ENCODE results near the gene AGFG2.
A peak's percentile ranks its signal among the peaks of the same experiment; 100 is the strongest.

AGFG2 gene

GRCh38 chr7:100588438-100588837 is 49.4 kb downstream of the AGFG2 start:
- DNase-seq: no peak

DNA sequence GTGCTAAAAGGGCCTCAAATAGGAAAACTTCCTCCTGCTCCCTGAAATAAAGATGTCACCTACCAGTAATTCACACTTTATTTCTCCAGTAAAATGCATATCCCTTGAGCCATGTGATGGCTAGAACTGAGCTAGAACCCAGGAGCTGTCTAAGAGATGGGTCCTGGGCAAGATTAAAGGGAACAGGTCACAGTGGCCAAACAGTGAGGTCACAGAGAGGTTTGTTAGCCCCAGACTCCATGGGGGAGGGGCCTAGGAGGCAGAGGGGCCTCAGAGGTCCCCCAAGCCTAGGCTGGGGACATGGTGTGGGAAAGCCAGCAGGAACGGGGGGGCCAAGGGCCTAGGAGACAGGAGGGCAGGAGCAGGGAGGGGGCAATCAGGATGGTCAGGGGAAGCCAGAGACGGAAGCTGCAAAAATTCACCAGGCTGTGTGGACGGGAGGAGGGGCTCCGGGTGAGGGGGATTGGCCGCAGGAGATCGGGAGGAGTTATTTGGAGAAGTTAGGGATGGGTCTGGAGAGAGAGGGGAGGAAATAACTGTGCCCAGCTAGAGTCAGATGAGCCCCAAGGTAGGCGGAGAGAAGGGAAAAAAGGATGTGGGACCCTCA is 50.4 kb downstream of the AGFG2 start:
- DNase-seq: no peak

DNA sequence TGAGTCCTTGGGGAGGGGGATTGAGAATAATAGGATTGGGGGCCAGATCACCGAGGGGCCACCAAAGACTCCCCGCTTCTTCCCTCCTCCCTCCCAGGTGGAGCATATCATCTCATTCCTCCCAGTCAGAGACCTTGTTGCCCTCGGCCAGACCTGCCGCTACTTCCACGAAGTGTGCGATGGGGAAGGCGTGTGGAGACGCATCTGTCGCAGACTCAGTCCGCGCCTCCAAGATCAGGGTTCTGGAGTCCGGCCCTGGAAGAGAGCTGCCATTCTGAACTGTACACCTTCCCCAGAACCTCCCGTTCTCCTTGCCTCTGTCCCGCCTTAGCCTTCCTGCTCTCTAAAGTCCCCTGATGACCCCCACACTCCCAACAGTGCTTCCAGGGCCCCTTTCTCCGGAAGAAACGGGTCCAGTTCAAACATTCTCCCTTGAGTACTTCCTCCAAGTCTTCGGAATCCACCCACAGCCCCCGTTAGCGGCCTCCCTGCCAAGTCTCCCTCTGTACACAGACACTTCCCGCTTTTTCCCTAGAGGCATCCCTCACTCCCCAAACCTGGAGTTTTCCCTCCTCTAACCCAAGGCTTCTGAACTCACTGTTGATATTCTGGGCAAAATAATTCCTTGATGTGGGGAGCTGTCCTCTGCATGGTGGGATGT is 51.2 kb downstream of the AGFG2 start:
- DNase-seq: no peak

DNA sequence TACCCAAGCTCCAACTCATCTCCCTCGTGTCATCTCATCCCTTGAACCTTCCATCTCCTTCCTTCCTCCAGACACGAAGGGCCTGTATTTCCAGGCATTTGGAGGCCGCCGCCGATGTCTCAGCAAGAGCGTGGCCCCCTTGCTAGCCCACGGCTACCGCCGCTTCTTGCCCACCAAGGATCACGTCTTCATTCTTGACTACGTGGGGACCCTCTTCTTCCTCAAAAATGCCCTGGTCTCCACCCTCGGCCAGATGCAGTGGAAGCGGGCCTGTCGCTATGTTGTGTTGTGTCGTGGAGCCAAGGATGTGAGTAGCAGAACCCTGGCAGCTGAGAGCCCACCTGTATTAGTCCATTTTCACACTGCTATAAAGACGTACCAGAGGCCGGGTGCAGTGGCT is 52.6 kb downstream of the AGFG2 start:
- DNase-seq: no peak

- DNase-seq: no peak
Measured at GRCh38 chr7:100595188-100595587, 56.2 kb downstream of the AGFG2 start.

DNA sequence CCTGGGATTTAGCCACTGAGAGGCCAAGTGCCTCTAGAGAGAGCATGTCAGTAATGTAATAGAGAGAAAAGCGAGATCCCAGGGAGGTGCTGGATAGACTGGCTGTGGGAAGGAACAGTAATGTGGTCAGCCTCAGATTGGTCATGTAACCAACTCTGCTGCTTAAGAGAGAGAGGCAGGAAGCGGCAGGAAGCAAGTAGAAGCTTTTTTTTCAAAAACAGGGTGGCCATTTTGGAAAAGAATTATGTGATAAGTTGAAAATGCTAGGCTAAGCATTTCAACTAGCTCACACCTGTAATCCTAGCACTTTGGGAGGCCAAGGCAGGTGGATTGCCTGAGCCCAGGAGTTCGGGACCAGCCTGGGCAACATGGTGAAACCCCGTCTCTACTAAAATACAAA is 59.4 kb downstream of the AGFG2 start:
- DNase-seq: no peak

DNA sequence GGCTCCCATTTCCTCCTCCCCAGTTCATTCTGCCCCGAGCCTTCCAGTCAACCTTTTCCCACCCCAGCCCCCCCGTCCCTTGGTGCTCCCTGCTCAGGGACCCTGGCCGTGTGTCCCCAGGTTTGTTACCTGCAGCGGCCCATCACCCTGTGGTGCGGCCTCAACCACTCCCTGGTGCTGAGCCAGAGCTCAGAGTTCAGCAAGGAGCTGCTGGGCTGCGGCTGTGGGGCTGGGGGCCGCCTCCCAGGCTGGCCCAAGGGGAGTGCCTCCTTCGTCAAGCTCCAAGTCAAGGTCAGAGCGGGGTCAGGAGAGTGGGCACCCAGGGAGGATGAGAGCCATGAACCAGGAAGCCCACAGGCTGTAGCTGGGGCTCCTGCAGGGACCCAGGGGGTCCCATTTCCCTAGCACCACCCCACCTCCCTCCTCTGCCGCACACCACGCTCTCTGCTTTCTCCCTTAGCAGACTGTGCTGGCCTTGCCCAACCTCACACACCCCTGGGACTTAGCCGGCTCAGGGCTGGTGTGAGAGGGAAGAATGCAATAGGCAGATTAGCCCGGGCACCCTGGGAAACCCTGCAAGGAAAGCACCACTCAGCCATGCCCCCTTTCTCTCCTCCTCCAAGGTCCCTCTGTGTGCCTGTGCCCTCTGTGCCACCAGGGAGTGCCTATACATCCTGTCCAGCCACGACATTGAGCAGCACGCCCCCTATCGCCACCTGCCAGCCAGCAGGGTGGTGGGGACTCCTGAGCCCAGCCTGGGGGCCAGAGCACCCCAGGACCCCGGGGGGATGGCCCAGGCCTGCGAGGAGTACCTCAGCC is 61.1 kb downstream of the AGFG2 start:
- no peak for DNase-seq

GRCh38 chr7:100600730-100601038 is 61.7 kb downstream of the AGFG2 start:
- DNase-seq: no peak

GRCh38 chr7:100602889-100603725 is 64.1 kb downstream of the AGFG2 start:
- no peak for DNase-seq

DNA sequence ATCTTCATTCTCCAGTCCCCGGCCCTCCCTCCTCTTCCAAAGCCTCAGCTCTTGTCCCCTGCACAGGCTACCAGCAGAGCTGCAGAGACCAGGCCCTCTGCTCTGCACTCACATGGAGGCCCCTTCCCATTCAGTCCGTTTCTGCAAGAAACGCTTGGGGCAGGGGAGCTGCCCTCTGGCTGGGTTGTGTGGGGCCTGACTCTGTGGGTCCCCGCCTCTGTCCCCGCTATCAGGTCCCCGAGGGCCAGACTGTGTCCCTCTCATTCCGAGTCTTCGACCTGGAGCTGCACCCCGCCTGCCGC is 64.7 kb downstream of the AGFG2 start:
- no peak for DNase-seq

GRCh38 chr7:100604028-100604975 is 65.3 kb downstream of the AGFG2 start:
- DNase-seq: peak; percentile 80

- peak; percentile 30 for DNase-seq
Measured at GRCh38 chr7:100604976-100605911, 66.2 kb downstream of the AGFG2 start.

- no peak for DNase-seq
Measured at GRCh38 chr7:100606313-100606712, 67.3 kb downstream of the AGFG2 start.

GRCh38 chr7:100607111-100607510 is 68.1 kb downstream of the AGFG2 start:
- no peak for DNase-seq

GRCh38 chr7:100609958-100610357 is 71.0 kb downstream of the AGFG2 start:
- DNase-seq: no peak

DNA sequence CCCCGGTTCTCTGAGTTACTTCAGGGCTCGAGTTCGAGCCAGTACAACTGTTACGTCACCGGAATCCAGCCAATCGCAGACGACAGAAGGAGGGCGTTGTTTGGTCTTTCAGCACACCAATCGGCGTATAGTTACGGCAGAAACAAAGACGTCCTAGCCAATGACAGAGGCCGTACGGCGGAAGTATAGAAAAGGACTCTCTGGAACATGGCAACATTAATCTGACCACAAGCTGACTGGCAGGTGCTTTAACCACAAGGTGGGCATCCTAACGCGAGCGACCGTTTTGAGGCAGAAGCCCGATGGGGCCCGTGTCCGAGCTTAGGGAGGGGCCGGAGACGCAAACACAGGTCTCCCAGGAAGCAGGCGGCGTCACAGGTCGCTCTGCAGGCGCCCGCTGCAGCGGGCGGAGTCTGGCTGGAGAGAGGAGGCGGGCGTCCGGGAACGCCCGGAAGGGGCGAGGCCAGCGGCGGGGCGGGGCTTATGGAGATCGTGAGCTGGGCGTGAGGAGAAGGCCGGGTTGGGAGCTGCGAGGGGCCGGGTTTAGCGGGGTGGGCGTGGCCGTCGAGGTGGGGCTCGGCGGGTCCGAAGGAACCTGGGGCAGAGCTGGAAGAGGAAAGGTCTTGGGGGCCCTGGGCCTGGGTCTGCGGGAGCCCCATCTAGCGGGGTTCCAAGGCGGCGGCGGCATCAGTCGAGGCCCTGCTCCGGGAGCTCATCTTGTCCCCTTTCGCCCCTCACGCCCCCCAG is 73.2 kb downstream of the AGFG2 start, which contains the start of gene MOSPD3:
Gene MOSPD3 (plus strand): TSS at position 558 of the 747 bp plus-strand sequence. CDS start 252 bp downstream, outside the sequence.
- peak; percentile 96 for DNase-seq

DNA sequence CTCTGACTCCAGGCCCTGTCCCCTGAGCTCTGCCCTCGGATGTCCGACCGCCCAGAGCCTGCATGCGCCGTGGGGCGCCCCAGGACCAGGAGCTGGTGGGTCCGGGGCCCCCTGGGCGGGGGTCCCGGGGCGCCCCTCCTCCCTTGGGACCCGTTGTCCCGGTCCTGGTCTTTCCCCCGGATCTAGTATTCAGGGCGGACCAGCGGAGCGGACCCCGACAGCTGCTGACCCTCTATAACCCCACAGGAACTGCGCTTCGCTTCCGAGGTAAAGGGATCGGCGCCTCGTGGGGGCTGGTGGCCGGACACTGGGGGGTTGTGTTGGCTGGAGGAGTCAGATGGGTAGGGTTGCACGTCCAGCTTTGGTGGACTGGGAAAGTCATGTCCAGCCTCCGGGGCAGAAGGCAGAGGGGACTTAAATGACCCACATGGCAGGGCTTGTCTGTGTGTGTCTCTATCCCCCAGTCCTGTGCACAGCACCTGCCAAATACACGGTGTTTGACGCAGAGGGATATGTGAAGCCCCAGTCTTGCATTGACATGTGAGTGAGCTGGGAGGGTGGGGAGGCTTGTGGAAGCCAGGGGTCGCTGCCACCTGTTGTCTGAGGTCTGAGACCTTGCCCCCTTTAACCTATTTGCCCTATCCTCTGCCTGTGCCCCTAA is 73.9 kb downstream of the AGFG2 start:
- DNase-seq: no peak

DNA sequence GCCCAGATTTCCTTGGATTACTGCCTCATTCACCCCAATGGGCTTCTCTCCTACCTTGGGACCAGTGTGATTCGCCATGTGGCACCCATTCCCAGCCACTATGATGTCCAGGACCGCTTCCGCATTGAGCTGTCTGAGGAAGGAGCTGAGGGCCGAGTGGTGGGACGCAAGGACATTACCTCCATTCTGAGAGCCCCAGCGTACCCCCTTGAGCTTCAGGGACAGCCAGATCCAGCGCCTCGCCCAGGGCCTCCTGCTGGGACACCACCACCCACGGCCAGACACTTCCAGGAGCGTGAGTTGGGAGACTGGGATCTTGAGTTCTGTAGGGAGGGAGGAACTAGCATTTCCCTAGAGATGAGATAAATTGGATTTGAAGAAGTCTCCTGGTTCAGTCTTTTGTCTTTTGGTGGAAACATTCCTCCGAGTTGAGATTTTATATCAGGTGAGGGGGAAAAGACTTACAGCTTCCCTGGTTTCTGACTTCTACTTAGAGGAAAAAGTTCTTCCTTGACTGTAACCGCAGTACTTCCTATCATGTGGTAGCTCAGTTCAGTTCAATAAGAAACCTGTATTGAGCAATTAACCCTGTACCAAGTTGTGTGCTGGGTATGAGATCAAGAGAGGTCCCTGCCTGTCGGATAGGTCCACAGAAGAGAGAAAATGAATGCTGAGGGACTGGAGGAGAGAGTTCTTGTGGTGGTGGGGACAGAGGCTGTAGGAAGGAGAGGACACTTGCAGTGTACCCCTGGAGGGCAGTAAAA is 74.6 kb downstream of the AGFG2 start:
- no peak for DNase-seq
